Endothelial cell of umbilical vein (primary cell): Measurements from ENCODE around the gene FRMD4A.

ENCODE experiments used
- EZH2 ChIP-seq: IDR thresholded peaks from 2 replicates; pipeline ENCODE4 v1.6.1; 2012; ENCODE audit warnings: borderline replicate concordance, low read depth, mild to moderate bottlenecking, moderate library complexity, low read length, inconsistent platforms; ENCODE audit not compliant: severe bottlenecking
- TF ChIP-seq, protein P1 (sequence below), 2 donors: IDR thresholded peaks; 1 replicate in 1 of 2; 2 replicates in 1 of 2; pipeline ENCODE4 v1.5.1; 2011; ENCODE audit warnings: low read length in 2 of 2, mild to moderate bottlenecking in 2 of 2, moderate library complexity in 2 of 2, control low read depth in 1 of 2, inconsistent platforms in 1 of 2, low read depth in 1 of 2; ENCODE audit not compliant: insufficient read depth in 1 of 2; ENCODE audit errors: extremely low read depth in 1 of 2

DNA sequence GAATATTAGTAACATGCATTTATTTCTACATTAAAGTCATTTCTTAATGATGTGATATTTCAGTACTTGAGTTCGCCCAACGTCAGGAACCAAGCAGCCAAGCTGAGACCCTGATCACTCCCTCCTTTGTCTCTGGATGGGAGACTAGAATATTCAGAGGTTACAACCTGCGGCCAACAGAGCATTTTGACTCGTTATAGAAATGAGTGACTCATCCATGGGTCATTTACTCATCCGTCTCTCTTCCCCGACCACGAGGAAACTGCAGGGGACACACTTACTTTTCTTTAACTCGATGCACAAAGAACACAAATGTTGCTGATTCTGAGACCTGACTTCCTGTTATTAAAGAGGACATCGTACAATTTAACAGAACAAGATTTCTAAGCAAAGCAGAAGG lies 343.3 kb downstream of the FRMD4A start:
- TF ChIP-seq, protein P1, sequence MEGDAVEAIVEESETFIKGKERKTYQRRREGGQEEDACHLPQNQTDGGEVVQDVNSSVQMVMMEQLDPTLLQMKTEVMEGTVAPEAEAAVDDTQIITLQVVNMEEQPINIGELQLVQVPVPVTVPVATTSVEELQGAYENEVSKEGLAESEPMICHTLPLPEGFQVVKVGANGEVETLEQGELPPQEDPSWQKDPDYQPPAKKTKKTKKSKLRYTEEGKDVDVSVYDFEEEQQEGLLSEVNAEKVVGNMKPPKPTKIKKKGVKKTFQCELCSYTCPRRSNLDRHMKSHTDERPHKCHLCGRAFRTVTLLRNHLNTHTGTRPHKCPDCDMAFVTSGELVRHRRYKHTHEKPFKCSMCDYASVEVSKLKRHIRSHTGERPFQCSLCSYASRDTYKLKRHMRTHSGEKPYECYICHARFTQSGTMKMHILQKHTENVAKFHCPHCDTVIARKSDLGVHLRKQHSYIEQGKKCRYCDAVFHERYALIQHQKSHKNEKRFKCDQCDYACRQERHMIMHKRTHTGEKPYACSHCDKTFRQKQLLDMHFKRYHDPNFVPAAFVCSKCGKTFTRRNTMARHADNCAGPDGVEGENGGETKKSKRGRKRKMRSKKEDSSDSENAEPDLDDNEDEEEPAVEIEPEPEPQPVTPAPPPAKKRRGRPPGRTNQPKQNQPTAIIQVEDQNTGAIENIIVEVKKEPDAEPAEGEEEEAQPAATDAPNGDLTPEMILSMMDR (IDR thresholded peaks at IDR 0.05; ENCODE audit: extremely low read depth in 1 of 2, insufficient read depth in 1 of 2, low read depth in 1 of 2, low read length in 2 of 2): no peak
- no peak for TF ChIP-seq EZH2
